AG04450 (cell line): ENCODE data around the gene TMEM117. TPM values are rescaled to one million over a fixed set of nuclear protein-coding genes. Genes with fewer than 3 reads are reported as not detected.

ENCODE experiments used
- CTCF ChIA-PET: fragments of 300-600, 350-600 bp; formaldehyde crosslinking; extraction: SDS; loops from one replicate; lab custom pipeline; 2022; ENCODE audit warnings: antibody characterized with exemption, inconsistent platforms; lab: Charles Lee
- POLR2A ChIA-PET: fragments of 350-600 bp; formaldehyde crosslinking; extraction: SDS; loops from one replicate; lab custom pipeline; 2021; ENCODE audit warnings: antibody characterized with exemption, inconsistent platforms; lab: Yijun Ruan, JAX
- DNase-seq: peaks from one replicate; pipeline ENCODE4 v3.0.0-alpha.2; 2011; ENCODE audit warnings: low read depth, low spot score
- H3K27ac ChIP-seq: one replicate; pipeline ENCODE4 v1.5.1; 2012; ENCODE audit warnings: low read depth, low read length, control low read depth
- H3K27me3 ChIP-seq: one replicate; pipeline ENCODE4 v1.6.0; 2012; ENCODE audit warnings: low read length; ENCODE audit not compliant: control insufficient read depth, insufficient read depth
- H3K4me3 ChIP-seq: 2 replicates; pipeline ENCODE4 v1.5.1; 2011; ENCODE audit warnings: mild to moderate bottlenecking, low read depth, low read length, control low read depth
- H3K9me3 ChIP-seq: 2 replicates; pipeline ENCODE4 v1.5.1; 2012; ENCODE audit warnings: low read length; ENCODE audit not compliant: control insufficient read depth, insufficient read depth
- CTCF ChIP-seq: IDR thresholded peaks from 2 replicates; pipeline ENCODE4 v1.5.1; 2011; ENCODE audit warnings: low read depth, low read length, control low read depth, inconsistent platforms
- polyA plus RNA-seq: library from polyadenylated mRNA; depleted of rRNA; stranded (reverse); fragments of >200 nt; gene quantifications from 2 replicates; pipeline ENCODE4 v1.2.3, GENCODE V29; 2011

The TMEM117 gene
- polyA plus RNA-seq, 1 experiment, result 11.3 TPM

- ChIA-PET POLR2A (no interaction called here), CTCF (interaction anchor here (0.6 to 4.2 kb wide), 19 partner anchors 9 to 915 kb away, joined by 3 to 17 read pairs (median 4); no protein-coding TSS in a partner anchor)
- H3K9me3 ChIP-seq, result no peaks in the 10 kb centered on the region
- H3K4me3 ChIP-seq, result no peak overlapping the region
- no peak overlapping the region for H3K27ac ChIP-seq
- peak; percentile 8 for DNase-seq
- no peaks in the 10 kb centered on the region for H3K27me3 ChIP-seq
- TF ChIP-seq CTCF, result peak; percentile 66
Observed at GRCh38 chr12:44015333-44015941, 179.6 kb downstream of the TMEM117 start.

- Histone ChIP-seq H3K27me3 (no peaks in the 10 kb centered on the region), H3K9me3 (no peaks in the 10 kb centered on the region), H3K27ac (no peak overlapping the region), H3K4me3 (no peak overlapping the region)
- no peak for TF ChIP-seq CTCF
- no peak for DNase-seq
- CTCF ChIA-PET, result interaction anchor here (0.6 to 0.7 kb wide), 2 partner anchors 85 to 205 kb away, joined by 3 to 9 read pairs; no protein-coding TSS in a partner anchor
- POLR2A ChIA-PET, result no interaction called here
Observed at GRCh38 chr12:44017216-44017615, 181.3 kb downstream of the TMEM117 start.

GRCh38 chr12:44019118-44019517 is 183.2 kb downstream of the TMEM117 start:
- Histone ChIP-seq H3K9me3 (no peaks in the 10 kb centered on the region), H3K27ac (no peak overlapping the region), H3K27me3 (no peaks in the 10 kb centered on the region), H3K4me3 (no peak overlapping the region)
- ChIA-PET CTCF (interaction anchor here (1.1 kb wide), 1 partner anchor 911 kb away, joined by 3 read pairs; no protein-coding TSS in a partner anchor), POLR2A (no interaction called here)
- DNase-seq, result no peak
- no peak for TF ChIP-seq CTCF

GRCh38 chr12:44020555-44020954 is 184.7 kb downstream of the TMEM117 start:
- Histone ChIP-seq H3K27me3 (no peaks in the 10 kb centered on the region), H3K27ac (no peak overlapping the region), H3K4me3 (no peak overlapping the region), H3K9me3 (no peaks in the 10 kb centered on the region)
- TF ChIP-seq CTCF, result no peak
- POLR2A ChIA-PET, result no interaction called here
- CTCF ChIA-PET, result no interaction called here
- DNase-seq, result no peak

- no peak for TF ChIP-seq CTCF
- Histone ChIP-seq H3K27me3 (no peaks in the 10 kb centered on the region), H3K27ac (no peak overlapping the region), H3K9me3 (no peaks in the 10 kb centered on the region), H3K4me3 (no peak overlapping the region)
- ChIA-PET POLR2A (no interaction called here), CTCF (no interaction called here)
- no peak for DNase-seq
Observed at GRCh38 chr12:44021471-44021971, 185.6 kb downstream of the TMEM117 start.
